Measurements from ENCODE around the gene MTCH1.
A peak's percentile ranks its signal among the peaks of the same experiment; 100 is the strongest.

Gene MTCH1

GRCh38 chr6:37022135-37022863 lies 36.3 kb upstream of the MTCH1 start:
- Mint-ChIP-seq H3K4me3 (no peak overlapping the region), H3K27me3 (no peaks in the 10 kb centered on the region), H3K36me3 (ENCODE audit: low read depth) (peaks cover 100% of the 10 kb centered on the region), H3K4me1 (ENCODE audit: low read depth) (peaks cover 75% of the 10 kb centered on the region), H3K9me3 (no peaks in the 10 kb centered on the region), H3K27ac (peak overlapping the region; percentile 3)
- intact Hi-C loops (cut with micrococcal nuclease): no loop called here

GRCh38 chr6:37021356-37022129 lies 35.5 kb upstream of the MTCH1 start:
- Mint-ChIP-seq H3K9me3 (no peaks in the 10 kb centered on the region), H3K36me3 (ENCODE audit: low read depth) (peaks cover 100% of the 10 kb centered on the region), H3K4me3 (no peak overlapping the region), H3K4me1 (ENCODE audit: low read depth) (peaks cover 77% of the 10 kb centered on the region), H3K27me3 (no peaks in the 10 kb centered on the region), H3K27ac (peak overlapping the region; percentile 9)
- intact Hi-C loops (cut with micrococcal nuclease): no loop called here

- intact Hi-C loops (cut with micrococcal nuclease): no loop called here
- H3K9me3 Mint-ChIP-seq: no peaks in the 10 kb centered on the region
- no peak overlapping the region for H3K4me3 Mint-ChIP-seq
- H3K4me1 Mint-ChIP-seq (ENCODE audit: low read depth): peaks cover 77% of the 10 kb centered on the region
- H3K36me3 Mint-ChIP-seq (ENCODE audit: low read depth): peaks cover 99% of the 10 kb centered on the region
- no peak overlapping the region for H3K27ac Mint-ChIP-seq
- no peaks in the 10 kb centered on the region for H3K27me3 Mint-ChIP-seq
Observed at GRCh38 chr6:37020812-37021211, 34.8 kb upstream of the MTCH1 start.

DNA sequence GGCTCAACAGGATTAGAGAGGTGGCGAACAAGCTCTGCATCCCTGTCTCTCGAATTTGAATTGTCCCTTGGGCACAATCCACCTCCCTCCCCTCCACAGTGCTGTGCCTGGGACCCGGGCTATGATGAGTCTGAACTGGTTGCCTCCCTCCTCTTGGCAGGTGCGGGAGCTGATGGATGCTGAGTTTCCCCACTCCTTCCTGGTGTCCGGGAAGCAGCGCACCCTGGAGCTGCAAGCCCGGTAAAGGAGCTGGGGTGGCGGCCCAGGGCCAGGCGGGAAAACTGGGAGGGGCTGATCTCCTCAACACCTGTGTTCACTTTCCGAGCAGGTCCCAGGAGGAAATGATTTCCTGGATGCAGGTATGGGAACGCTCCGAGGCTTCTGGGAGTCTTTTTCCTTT lies 34.4 kb upstream of the MTCH1 start:
- Mint-ChIP-seq H3K27me3 (no peaks in the 10 kb centered on the region), H3K27ac (no peak overlapping the region), H3K36me3 (ENCODE audit: low read depth) (peaks cover 99% of the 10 kb centered on the region), H3K4me1 (ENCODE audit: low read depth) (peaks cover 77% of the 10 kb centered on the region), H3K9me3 (no peaks in the 10 kb centered on the region), H3K4me3 (no peak overlapping the region)
- intact Hi-C loops (cut with micrococcal nuclease): no loop called here

DNA sequence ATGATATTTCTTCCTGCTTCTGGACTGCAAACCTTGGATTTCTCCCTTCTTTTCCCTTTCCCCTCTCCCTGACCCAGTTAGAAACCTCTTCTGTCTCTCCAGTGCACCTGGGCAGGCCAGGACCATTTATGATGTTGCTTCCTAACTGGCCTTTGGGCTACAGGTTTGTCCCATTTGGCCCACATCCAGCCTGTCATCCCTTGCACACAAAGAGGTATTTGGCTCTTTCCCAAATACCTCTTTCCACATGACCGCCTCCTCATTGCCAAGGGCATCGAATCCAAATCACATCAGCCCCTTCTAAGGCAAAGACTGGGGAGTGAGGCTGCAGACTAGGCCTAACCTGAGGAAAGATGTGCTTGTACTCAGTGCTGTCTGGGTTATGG lies 33.1 kb upstream of the MTCH1 start:
- Mint-ChIP-seq H3K27ac (no peak overlapping the region), H3K27me3 (no peaks in the 10 kb centered on the region), H3K4me1 (ENCODE audit: low read depth) (peaks cover 82% of the 10 kb centered on the region), H3K9me3 (no peaks in the 10 kb centered on the region), H3K4me3 (no peak overlapping the region), H3K36me3 (ENCODE audit: low read depth) (peaks cover 99% of the 10 kb centered on the region)
- intact Hi-C loops (cut with micrococcal nuclease): loop anchor here (5.0 kb wide), 1 partner anchor 42 kb away; no protein-coding TSS in a partner anchor

- H3K27ac Mint-ChIP-seq: peak overlapping the region; percentile 1
- H3K9me3 Mint-ChIP-seq: no peaks in the 10 kb centered on the region
- H3K4me1 Mint-ChIP-seq (ENCODE audit: low read depth): peaks cover 88% of the 10 kb centered on the region
- H3K27me3 Mint-ChIP-seq: no peaks in the 10 kb centered on the region
- no peak overlapping the region for H3K4me3 Mint-ChIP-seq
- intact Hi-C loops (cut with micrococcal nuclease): loop anchor here (1.0 to 5.0 kb wide), 3 partner anchors 41 to 252 kb away; no protein-coding TSS in a partner anchor
- peaks cover 99% of the 10 kb centered on the region for H3K36me3 Mint-ChIP-seq (ENCODE audit: low read depth)
Observed at GRCh38 chr6:37018198-37019064, 32.4 kb upstream of the MTCH1 start.

DNA sequence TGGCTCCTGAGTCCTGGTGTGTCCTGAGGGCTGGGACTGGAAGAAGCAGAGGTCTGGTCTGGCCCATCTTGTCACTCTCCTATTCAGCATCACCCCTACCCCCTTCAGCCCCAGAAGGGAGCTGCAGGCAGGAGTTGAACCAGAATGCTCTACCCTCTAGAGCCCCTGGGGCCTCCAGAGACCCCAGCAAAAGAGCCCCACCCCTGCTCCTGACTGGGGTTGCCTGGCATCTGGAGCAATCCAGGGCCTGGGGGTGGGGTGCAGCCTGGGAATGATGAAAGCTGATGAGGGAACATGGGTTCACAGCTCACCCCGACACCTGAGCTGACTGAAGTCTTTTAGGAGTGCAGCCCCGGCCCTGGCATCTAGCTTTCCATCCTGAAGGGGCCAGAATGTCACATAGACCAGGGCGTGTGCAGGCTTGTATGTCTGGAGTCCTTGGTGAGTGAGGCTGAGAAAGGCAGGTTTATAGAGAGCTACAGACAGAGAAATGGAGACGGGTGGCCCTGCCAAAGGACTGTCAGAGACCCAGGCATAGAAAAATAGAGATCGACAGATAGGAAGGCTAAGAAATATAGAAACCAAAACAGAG lies 31.7 kb upstream of the MTCH1 start:
- H3K4me3 Mint-ChIP-seq: no peak overlapping the region

GRCh38 chr6:37016995-37017394 lies 31.0 kb upstream of the MTCH1 start:
- H3K4me1 Mint-ChIP-seq (ENCODE audit: low read depth): peaks cover 86% of the 10 kb centered on the region
- peaks cover 99% of the 10 kb centered on the region for H3K36me3 Mint-ChIP-seq (ENCODE audit: low read depth)
- H3K4me3 Mint-ChIP-seq: no peak overlapping the region
- H3K9me3 Mint-ChIP-seq: no peaks in the 10 kb centered on the region
- intact Hi-C loops (cut with micrococcal nuclease): loop anchor here (5.0 kb wide), 1 partner anchor 40 kb away; no protein-coding TSS in a partner anchor
- peak overlapping the region; percentile 44 for H3K27ac Mint-ChIP-seq
- no peaks in the 10 kb centered on the region for H3K27me3 Mint-ChIP-seq

More for the DNA sequence above, 31.7 kb upstream of the MTCH1 start:
- no peaks in the 10 kb centered on the region for H3K9me3 Mint-ChIP-seq
- peaks cover 99% of the 10 kb centered on the region for H3K36me3 Mint-ChIP-seq (ENCODE audit: low read depth)
- intact Hi-C loops (cut with micrococcal nuclease): loop anchor here (1.0 to 5.0 kb wide), 3 partner anchors 40 to 251 kb away; no protein-coding TSS in a partner anchor
- peak overlapping the region; percentile 1 for H3K27ac Mint-ChIP-seq
- peaks cover 88% of the 10 kb centered on the region for H3K4me1 Mint-ChIP-seq (ENCODE audit: low read depth)
- H3K27me3 Mint-ChIP-seq: no peaks in the 10 kb centered on the region

- Mint-ChIP-seq H3K27me3 (no peaks in the 10 kb centered on the region), H3K36me3 (ENCODE audit: low read depth) (peaks cover 99% of the 10 kb centered on the region), H3K9me3 (no peaks in the 10 kb centered on the region), H3K4me3 (no peak overlapping the region), H3K27ac (peak overlapping the region; percentile 56), H3K4me1 (ENCODE audit: low read depth) (peaks cover 86% of the 10 kb centered on the region)
- intact Hi-C loops (cut with micrococcal nuclease): loop anchor here (5.0 kb wide), 1 partner anchor 38 kb away; no protein-coding TSS in a partner anchor
Observed at GRCh38 chr6:37015532-37015931, 29.5 kb upstream of the MTCH1 start.

- Mint-ChIP-seq H3K4me3 (no peak overlapping the region), H3K27ac (peak overlapping the region; percentile 56), H3K36me3 (ENCODE audit: low read depth) (peaks cover 99% of the 10 kb centered on the region), H3K4me1 (ENCODE audit: low read depth) (peaks cover 90% of the 10 kb centered on the region), H3K27me3 (no peaks in the 10 kb centered on the region), H3K9me3 (no peaks in the 10 kb centered on the region)
- intact Hi-C loops (cut with micrococcal nuclease): loop anchor here (5.0 kb wide), 1 partner anchor 37 kb away; no protein-coding TSS in a partner anchor
Observed at GRCh38 chr6:37014667-37015066, 28.7 kb upstream of the MTCH1 start.

DNA sequence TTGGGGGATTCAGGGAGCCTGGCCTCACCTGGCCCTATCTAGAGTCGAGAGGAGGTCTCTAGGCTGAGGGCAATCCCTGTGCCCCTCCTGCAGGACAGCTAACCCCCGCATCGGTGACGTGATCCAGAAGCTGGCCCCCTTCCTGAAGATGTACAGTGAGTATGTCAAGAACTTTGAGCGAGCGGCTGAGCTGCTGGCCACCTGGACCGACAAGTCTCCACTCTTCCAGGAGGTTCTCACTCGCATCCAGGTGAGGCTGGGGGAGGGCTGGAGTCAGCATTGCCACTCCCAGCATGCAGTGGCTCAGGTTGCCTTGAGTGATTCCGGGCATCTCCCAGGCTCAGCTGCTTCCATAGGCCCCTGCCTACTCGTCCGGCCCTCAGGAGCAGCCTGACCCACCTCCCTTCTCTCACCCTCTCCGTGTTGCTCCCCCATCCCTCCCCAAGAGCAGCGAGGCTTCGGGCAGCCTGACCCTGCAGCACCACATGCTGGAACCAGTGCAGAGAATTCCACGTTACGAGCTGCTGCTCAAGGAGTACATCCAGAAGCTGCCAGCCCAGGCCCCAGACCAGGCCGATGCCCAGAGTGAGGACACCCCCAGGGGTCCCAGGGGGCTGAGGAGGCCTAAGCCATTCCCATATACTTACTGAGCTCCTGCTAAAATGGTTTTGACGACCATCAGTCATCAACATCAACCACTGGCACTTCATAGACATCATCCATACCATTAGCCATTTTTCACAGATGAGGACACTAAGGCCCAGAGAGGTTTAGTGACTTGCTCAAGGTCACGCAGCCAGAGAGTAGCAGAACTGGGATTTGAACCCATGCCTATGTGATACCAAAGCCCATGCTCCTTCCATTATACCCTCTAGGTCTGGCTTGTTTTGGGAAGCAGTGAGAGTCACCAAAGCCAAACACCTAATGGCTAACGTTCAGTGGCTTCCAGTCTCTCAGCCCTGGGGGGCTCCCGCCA lies 27.8 kb upstream of the MTCH1 start:
- H3K4me1 Mint-ChIP-seq (ENCODE audit: low read depth): peaks cover 90% of the 10 kb centered on the region
- H3K4me3 Mint-ChIP-seq: no peak overlapping the region
- intact Hi-C loops (cut with micrococcal nuclease): no loop called here
- H3K36me3 Mint-ChIP-seq (ENCODE audit: low read depth): peaks cover 99% of the 10 kb centered on the region
- peak overlapping the region; percentile 52 for H3K27ac Mint-ChIP-seq
- no peaks in the 10 kb centered on the region for H3K27me3 Mint-ChIP-seq
- no peaks in the 10 kb centered on the region for H3K9me3 Mint-ChIP-seq

DNA sequence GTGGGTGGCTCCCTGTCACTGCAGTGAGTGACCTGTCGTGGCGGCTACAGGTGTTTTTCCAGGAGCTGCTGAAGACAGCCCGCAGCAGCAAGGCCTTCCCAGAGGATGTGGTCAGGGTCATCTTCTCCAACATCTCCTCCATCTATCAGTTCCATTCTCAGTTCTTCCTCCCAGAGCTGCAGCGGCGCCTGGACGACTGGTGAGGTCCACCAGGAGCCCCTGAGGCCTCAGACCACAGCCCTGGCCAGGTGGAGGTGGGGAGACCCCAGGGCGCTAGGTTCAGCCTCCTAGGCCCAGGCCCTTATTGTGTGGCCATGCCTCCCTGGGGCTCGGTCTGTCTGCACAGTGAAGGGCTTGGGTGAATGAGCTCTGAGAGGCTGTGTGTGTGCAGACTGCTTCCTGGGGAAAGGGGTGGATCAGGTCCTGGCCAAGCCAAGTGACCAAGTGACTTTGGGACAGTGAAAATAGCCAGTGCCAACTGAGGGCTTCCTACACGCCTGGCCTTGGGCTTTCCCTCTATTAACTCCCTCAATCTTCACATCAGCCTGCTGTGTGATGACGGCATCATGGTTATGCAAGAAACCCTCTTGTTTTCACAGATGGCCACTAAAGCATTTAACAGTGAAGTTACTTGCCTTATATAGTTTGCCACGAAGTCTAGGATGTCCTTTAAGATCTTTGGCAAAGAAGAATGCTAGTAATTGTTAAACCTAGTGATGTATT lies 25.8 kb upstream of the MTCH1 start:
- Mint-ChIP-seq H3K4me1 (ENCODE audit: low read depth) (peaks cover 84% of the 10 kb centered on the region), H3K9me3 (no peaks in the 10 kb centered on the region), H3K27ac (peak overlapping the region; percentile 86), H3K4me3 (no peak overlapping the region), H3K36me3 (ENCODE audit: low read depth) (peaks cover 99% of the 10 kb centered on the region), H3K27me3 (no peaks in the 10 kb centered on the region)
- intact Hi-C loops (cut with micrococcal nuclease): no loop called here
